GM12873 (cell line): Measurements from ENCODE around the gene NUP153.

ENCODE experiments used
- TF ChIP-seq, protein P1 (sequence below): IDR thresholded peaks from 2 replicates; pipeline ENCODE4 v1.5.1; 2012; ENCODE audit warnings: low read depth, mild to moderate bottlenecking, moderate library complexity, low read length, control low read depth; ENCODE audit not compliant: insufficient read depth; ENCODE audit errors: missing control alignments

Gene NUP153

DNA sequence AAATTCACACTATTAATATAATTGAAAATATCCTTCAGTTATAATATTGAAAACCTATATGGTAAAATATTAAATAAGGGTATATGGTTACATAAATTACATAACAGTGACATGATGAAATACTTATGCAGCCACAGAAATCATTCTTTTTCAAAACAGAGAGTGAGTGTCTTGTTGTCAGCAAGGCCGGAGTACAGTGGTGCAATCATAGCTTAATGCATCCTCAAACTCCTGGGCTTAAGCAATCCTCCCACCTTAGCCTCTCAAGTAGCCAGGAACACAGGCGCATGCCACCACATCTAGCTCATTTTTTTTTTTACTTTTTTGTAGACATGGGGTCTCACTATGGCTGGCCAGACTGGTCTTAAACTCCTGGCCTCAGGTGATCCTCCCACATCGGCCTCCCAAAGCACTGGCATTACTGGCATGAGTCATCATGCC is 66.2 kb downstream of the NUP153 start:
- TF ChIP-seq, protein P1, sequence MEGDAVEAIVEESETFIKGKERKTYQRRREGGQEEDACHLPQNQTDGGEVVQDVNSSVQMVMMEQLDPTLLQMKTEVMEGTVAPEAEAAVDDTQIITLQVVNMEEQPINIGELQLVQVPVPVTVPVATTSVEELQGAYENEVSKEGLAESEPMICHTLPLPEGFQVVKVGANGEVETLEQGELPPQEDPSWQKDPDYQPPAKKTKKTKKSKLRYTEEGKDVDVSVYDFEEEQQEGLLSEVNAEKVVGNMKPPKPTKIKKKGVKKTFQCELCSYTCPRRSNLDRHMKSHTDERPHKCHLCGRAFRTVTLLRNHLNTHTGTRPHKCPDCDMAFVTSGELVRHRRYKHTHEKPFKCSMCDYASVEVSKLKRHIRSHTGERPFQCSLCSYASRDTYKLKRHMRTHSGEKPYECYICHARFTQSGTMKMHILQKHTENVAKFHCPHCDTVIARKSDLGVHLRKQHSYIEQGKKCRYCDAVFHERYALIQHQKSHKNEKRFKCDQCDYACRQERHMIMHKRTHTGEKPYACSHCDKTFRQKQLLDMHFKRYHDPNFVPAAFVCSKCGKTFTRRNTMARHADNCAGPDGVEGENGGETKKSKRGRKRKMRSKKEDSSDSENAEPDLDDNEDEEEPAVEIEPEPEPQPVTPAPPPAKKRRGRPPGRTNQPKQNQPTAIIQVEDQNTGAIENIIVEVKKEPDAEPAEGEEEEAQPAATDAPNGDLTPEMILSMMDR, result no peak

DNA sequence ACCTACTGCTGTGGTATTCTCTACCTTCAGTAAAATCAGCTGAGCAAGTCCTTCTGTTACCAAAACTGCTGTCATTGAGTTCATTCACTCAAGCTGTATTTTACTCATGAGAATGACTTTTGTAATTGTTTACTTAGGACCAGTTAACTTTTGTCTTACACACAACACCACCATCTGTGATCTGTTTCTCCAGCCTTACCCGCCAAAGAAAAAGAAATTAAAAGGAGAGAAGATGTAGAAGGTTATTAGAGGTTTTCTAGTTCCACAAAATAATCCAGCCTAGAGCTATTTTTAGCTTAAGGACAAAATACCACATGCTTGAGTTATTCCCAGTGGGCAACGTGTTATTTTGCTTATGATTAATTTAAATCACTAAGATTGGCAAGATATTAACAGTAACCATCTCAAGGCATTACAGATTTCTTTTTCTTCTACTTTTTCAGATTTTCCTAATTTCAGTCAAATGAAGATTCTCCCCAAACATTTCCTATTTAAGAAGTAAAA is 68.5 kb downstream of the NUP153 start:
- TF ChIP-seq, protein P1, result no peak

DNA sequence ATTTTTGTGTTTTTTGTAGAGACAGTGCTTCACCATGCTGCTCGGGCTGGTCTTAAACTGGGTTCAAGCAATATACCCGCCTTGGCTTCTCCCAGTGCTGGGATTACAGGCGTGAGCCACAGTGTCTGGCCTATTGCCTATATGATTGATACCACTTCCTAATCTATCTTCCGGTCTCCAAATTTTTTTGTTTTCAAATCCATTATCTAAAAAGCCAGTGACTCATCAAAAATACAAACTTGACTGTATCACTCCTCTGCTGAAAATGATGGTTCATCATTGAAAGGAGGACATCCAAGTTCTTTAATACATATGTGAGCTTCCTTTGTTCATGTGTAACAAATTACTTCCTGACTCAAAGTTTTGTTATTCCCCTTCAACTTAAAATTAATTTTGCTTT is 71.2 kb downstream of the NUP153 start:
- TF ChIP-seq, protein P1, result no peak

DNA sequence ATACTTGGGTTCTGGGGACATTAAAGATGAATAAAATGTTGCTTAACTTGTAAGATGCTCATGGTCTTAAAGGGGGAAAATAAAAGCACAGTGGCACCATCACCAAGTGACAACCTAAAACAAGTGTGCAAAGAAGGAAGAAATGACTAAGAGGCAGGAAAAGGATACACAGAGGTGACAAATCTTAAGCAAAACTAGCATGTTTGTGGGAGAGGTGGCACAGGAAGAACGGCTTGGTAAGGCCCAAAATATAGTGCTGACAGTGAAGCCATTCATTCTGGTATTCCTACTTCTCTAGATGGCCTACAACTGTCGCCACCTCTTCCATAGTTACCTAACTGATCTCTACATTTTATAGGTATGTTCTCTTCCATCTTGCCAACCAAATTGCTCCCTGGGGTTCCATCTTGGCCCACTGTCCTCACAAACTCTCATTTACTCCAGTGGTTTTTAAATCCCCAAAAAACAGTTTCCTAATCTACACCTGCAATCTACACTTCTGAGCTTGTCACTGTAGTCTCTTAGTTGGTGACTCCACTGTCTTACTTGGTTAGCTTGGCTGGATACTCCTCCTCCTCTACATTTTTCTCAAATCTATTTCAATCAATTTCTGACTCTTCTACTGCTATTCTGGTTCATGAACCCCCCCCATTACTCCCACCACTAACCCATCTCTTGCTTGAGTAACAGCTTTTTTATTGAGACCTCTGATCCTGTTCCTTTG is 73.1 kb downstream of the NUP153 start:
- TF ChIP-seq, protein P1, result no peak

DNA sequence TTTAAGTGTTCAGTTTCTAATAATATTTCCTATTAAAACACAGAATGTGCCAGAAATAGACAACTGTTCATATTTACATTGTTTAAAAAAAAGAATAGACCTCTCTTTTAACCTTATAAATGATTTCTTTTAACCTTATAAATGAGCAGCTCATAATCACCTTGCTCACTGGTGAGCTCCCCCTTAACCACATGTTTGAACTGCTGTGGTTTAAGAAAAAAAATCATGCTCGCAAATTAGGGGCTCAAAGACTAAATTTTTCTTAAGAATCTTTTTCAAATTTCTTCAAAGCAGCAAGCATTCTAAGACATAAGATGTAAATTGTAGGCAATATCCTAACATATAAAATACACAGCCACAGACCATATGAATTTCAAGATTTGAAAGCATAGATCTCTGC is 73.8 kb downstream of the NUP153 start:
- TF ChIP-seq, protein P1, result no peak

DNA sequence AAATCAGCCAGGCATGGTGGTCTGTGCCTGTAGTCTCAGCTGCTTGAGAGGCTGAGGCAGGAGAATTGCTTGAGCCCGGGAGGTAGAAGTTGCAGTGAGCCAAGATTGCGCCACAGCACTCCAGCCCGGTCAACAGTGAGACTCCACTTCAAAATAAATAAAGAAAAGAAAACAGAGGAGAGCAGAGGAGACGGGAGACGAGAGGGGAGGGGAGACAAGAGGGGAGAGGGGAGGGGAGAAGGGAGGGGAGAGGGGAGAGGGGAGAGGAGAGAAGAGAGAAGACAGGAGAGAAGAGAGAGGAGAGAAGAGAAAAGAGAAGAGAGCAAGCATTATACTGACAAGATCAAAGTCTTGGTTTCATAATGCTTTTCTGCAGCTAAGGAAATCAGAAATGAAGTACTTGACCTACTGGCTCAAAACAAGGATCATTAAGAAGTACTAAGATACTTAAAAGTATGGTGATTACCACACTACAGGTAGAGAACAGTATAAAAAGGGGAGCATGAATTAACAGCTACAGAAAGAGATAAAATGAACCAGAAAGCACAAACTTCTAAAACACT is 76.1 kb downstream of the NUP153 start:
- TF ChIP-seq, protein P1, result no peak

DNA sequence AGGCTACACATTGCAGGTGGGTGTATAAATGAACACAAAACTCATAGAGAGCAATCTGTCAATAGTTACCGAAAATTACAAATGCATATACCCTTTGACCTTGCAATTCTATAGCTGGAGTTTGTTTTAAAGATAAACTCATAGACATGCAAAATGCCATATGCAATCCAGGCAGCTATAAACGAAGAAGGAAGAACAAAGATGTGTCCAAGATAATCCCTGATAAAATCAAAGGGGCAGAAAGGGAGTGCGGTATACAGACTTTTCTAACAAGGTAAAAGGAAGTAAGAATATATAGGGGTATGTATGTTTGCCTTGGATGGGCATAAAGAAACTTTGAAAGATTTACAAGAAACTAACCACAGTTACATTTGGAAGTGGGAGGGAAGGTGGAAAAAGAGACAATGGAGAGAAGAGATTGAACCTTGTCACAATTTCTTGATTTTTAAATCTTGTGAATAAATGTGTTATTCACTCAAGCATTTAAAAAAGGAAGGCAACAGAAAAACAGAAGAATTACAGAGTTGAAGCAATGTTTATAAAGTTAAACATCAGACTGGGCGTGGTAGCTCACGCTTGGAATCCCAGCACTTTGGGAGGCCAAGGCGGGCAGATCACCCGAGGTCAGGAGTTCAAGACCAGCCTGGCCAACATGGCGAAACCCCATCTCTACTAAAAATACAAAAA is 76.8 kb downstream of the NUP153 start:
- TF ChIP-seq, protein P1, result no peak
